Activated T-helper 1 cell treated with anti-CD3 and anti-CD28 coated beads, Interleukin-12 subunit alpha, Interleukin-12 subunit beta, Interleukin-2, Interleukin-4 antibody, amounts not matched to agents 30 ng/mL and 10 ng/mL and 1 ng/mL, durations not matched to agents 14 hours and 24 hours and 36 hours (primary cell): Measurements from ENCODE around the gene MED14. TPM values are rescaled to one million over a fixed set of nuclear protein-coding genes. Genes with fewer than 3 reads are reported as not detected.
"Not testable (repeated sequence)": the region's sequence is repeated elsewhere in the genome, so short reads cannot be mapped to it uniquely, and the experiment has no call there.

ENCODE experiments used
- DNase-seq: peaks from one replicate; pipeline ENCODE4 v3.0.0; 2021; ENCODE audit warnings: low spot score
- H3K27ac Mint-ChIP-seq: one replicate; pipeline ENCODE4 v1.8.0; 2021; ENCODE audit warnings: mild to moderate bottlenecking, mixed read lengths
- H3K27me3 Mint-ChIP-seq: one replicate; pipeline ENCODE4 v1.8.0; 2022; ENCODE audit warnings: mild to moderate bottlenecking, moderate library complexity, mixed read lengths; ENCODE audit not compliant: insufficient read depth
- H3K36me3 Mint-ChIP-seq: one replicate; pipeline ENCODE4 v1.8.0; 2021; ENCODE audit warnings: low read depth, mixed read lengths
- H3K4me1 Mint-ChIP-seq: one replicate; pipeline ENCODE4 v1.8.0; 2021; ENCODE audit warnings: low read depth, mixed read lengths
- H3K4me3 Mint-ChIP-seq: one replicate; pipeline ENCODE4 v1.8.0; 2021; ENCODE audit warnings: mild to moderate bottlenecking, moderate library complexity, mixed read lengths
- H3K9me3 Mint-ChIP-seq: one replicate; pipeline ENCODE4 v1.8.0; 2021; ENCODE audit warnings: mixed read lengths
- intact Hi-C: fragments of 100-400 bp; cut with micrococcal nuclease; formaldehyde crosslinking; loops from one replicate; pipeline ENCODE4 v1.15.1; 2024
- total RNA-seq: library from RNA; stranded (reverse); gene quantifications from 2 replicates; pipeline ENCODE4 v1.2.3, GENCODE V29; 2022

MED14 gene
- total RNA-seq, 1 donor from 2014 or later = 36.4 TPM

DNA sequence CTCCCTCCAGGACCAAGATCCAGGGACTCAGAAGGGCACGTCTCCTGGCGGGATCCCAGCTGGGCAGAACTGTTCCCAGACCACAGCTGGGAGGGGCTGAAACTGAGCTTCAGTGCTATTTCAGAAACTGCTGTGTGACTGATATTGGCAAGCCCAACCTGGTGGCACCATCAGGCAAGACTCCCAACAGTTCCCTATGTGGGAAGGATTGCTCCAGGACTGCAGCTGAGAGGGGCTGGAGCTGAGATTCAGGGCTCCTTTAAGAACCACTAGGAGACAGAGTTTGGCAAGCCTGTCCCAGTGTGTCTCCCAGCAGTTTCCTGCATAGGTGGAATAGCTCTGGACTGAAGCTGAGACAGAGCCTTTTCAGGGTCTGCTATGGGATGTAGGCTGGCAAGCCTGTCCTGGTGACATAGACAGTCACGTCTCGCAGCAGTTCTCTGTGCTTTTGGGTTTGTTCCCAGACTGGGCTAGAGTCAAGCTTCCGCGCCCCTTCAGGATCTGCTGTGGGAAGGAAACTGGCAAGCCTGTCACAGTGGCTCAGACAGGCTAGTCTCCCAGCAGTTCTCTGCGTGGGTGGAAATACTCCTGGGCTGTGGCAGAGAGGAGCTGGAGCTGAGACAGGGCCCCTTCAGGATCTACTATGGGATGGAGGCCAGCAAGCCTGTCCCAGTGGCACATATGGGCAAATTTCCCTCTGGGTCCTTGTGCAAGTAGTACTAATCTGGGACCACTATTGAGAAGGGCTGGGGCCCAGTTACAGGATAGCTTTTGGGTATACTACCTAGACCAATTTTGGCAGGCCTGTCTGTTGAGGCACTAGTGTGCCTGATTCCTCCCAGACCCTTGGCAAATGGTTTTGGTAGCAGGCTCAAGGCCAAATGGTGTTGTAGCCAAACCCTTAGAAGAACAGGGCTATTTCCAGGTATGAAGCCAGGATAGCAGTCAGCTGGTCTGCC, 20.2 kb upstream of the MED14 start:
- DNase-seq = no peak
- Mint-ChIP-seq H3K9me3 (peaks cover 16% of the 10 kb centered on the region), H3K4me3 (no peak overlapping the region), H3K4me1 (no peaks in the 10 kb centered on the region), H3K27ac (no peak overlapping the region), H3K36me3 (no peaks in the 10 kb centered on the region), H3K27me3 (peaks cover 5% of the 10 kb centered on the region)
- intact Hi-C loops = no loop called here

DNA sequence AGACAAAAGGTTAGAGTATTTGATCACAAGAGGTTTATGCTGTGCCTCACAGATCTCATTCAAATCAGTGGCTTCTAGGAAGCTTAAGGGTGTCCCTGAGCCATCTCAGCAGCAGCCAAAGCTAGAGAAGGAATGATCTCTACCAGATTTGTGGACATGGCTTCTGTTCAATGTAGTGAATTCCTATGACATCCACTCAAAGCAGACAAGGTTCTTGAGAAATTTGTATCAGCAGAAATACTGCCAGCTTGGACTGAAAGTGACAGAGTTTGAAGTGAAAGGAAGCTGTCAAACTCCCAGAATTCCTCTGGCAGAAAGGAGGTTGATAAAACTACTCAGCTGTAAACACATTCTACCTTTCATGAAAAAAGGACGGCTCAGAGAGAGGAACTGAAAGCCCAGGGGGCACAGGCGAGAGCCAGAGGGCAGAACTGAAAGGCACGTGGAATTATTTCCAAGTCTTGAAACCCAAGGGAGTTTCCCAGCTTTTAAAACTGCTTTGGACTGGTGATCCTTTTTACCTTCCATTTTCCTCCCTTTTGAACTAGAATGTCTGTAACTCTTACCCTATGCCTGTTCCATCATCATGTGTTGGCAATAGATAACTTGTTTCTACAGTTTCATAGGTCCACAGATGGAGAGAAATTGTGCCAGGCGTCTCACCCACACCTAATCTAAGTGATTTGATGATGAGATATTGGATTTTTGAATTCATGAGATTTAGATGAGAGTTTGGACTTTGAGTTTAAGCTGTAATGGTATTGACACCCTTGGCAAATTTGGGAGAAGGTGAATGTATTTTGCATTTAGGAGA, 14.5 kb upstream of the MED14 start:
- peak overlapping the region; percentile 34 for H3K27ac Mint-ChIP-seq
- H3K27me3 Mint-ChIP-seq = peaks cover 5% of the 10 kb centered on the region
- peaks cover 16% of the 10 kb centered on the region for H3K9me3 Mint-ChIP-seq
- no peaks in the 10 kb centered on the region for H3K36me3 Mint-ChIP-seq
- peaks cover 20% of the 10 kb centered on the region for H3K4me1 Mint-ChIP-seq
- DNase-seq = no peak
- intact Hi-C loops = no loop called here
- peak overlapping the region; percentile 11 for H3K4me3 Mint-ChIP-seq

DNA sequence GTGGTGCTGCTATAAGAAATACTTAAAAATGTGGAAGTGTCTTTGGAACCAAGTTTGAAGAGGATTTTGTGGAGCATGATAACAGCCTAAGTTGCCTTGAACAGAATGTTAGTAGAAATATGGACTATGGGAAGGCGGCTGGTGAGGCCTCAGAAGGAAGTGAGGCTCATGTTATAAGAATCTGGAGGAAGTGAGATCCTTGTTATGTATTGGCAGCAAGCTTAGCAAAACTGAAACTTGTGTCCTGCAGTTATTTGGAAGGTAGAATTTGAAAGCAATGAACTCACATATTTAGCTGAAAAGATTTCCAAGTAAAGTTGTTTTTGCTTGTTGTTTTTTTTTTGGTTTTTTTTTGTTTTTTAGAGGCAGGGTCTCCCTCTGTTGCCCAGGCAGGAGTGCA, 13.6 kb upstream of the MED14 start:
- peak overlapping the region; percentile 20 for H3K4me3 Mint-ChIP-seq
- intact Hi-C loops = no loop called here
- H3K27me3 Mint-ChIP-seq = peaks cover 5% of the 10 kb centered on the region
- DNase-seq = no peak
- peaks cover 12% of the 10 kb centered on the region for H3K9me3 Mint-ChIP-seq
- peaks cover 20% of the 10 kb centered on the region for H3K4me1 Mint-ChIP-seq
- H3K36me3 Mint-ChIP-seq = no peaks in the 10 kb centered on the region
- peak overlapping the region; percentile 12 for H3K27ac Mint-ChIP-seq

DNA sequence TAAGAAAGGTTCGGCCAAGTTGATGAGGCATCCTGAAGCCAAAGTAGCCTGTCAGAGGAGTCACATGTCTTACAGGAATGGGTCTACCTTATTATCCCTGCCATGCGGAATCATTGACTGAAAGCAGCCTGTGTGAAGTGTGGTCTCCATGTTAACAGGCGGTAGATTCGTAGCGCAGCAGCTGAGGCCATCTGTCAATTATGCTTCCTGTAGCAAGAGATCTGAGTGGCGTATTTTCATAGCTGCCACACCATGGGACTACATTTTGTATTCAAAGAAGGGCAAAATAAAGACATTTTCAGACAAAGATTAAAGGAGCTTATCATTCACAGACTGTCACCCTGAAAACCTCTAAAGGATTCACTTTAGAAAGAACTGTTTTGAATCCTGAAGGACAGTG, 11.2 kb upstream of the MED14 start:
- no peak for DNase-seq
- Mint-ChIP-seq H3K4me3 (no peak overlapping the region), H3K9me3 (peaks cover 4% of the 10 kb centered on the region), H3K27ac (no peak overlapping the region), H3K4me1 (peaks cover 20% of the 10 kb centered on the region), H3K27me3 (no peaks in the 10 kb centered on the region), H3K36me3 (no peaks in the 10 kb centered on the region)
- intact Hi-C loops = no loop called here

DNA sequence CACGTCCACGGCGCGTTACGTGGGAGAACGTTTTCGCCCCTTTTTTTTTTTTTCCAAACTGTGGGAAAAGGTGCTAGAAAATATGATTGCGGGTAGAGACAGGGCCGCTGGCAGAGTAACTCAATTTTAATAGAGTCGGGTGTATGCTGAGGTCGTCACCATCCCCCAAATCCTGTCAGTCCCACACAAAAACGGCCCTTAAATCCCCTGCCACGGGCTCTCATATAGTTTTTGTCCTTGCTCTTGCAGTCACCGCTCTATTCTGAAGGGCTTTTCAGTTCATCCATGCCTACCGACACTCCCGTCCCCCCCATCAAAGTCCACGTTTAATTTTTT, 796 bp upstream of the MED14 start:
- no peaks in the 10 kb centered on the region for H3K27me3 Mint-ChIP-seq
- H3K4me3 Mint-ChIP-seq = peak overlapping the region; percentile 87
- no peaks in the 10 kb centered on the region for H3K36me3 Mint-ChIP-seq
- peaks cover 30% of the 10 kb centered on the region for H3K4me1 Mint-ChIP-seq
- peak overlapping the region; percentile 90 for H3K27ac Mint-ChIP-seq
- DNase-seq = no peak
- intact Hi-C loops = loop anchor here (1.0 to 5.0 kb wide), 2 partner anchors 58 to 601 kb away; no protein-coding TSS in a partner anchor
- no peaks in the 10 kb centered on the region for H3K9me3 Mint-ChIP-seq

DNA sequence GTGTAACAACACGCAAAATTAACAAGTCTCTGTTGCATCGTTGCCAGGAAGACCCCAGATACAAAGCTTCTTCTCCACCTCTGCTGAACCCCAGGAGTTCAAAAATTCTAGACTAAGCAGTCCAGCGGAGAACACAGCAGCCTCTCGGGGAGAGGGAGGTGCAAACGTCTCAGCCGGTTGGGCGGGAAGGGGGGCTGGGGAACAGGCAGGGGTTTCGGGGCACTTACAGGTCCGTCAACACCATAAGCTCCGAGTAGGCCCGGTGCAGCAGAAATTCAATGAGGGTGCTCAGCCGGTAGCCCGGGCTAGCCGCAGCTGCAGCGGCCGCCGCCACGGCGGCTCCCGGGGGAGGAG, 394 bp downstream of the MED14 start:
- DNase-seq = no peak
- peak overlapping the region; percentile 87 for H3K4me3 Mint-ChIP-seq
- H3K27me3 Mint-ChIP-seq = no peaks in the 10 kb centered on the region
- intact Hi-C loops = loop anchor here (1.0 to 5.0 kb wide), 7 partner anchors 88 to 602 kb away; partner anchors contain the start of genes ATP6AP2 and CXorf38
- no peaks in the 10 kb centered on the region for H3K9me3 Mint-ChIP-seq
- H3K36me3 Mint-ChIP-seq = peaks cover 2% of the 10 kb centered on the region
- H3K27ac Mint-ChIP-seq = peak overlapping the region; percentile 79
- H3K4me1 Mint-ChIP-seq = peaks cover 36% of the 10 kb centered on the region

DNA sequence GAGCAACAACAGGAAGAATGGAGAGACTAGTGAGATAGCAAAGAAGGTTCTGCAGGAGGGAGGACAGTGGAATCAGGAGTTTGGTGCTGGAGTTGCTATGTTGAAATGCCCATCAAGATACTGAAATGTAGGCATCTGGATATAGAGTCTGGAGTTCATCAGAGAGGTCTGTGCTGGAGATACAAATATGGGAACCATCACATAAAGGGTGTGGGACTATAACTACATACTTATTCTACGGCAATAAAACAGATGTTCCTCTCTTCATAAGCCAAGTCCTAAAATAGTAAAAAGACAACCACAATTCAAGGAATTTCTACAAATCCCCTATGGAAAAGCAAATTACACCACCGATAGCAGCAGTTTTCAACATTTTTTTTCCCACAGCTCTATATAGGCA, 1.6 kb downstream of the MED14 start:
- peaks cover 39% of the 10 kb centered on the region for H3K4me1 Mint-ChIP-seq
- H3K36me3 Mint-ChIP-seq = peaks cover 8% of the 10 kb centered on the region
- H3K9me3 Mint-ChIP-seq = no peaks in the 10 kb centered on the region
- intact Hi-C loops = loop anchor here (2.0 kb wide), 1 partner anchor 145 kb away; no protein-coding TSS in a partner anchor
- no peak for DNase-seq
- no peaks in the 10 kb centered on the region for H3K27me3 Mint-ChIP-seq
- H3K27ac Mint-ChIP-seq = peak overlapping the region; percentile 24
- H3K4me3 Mint-ChIP-seq = peak overlapping the region; percentile 87

DNA sequence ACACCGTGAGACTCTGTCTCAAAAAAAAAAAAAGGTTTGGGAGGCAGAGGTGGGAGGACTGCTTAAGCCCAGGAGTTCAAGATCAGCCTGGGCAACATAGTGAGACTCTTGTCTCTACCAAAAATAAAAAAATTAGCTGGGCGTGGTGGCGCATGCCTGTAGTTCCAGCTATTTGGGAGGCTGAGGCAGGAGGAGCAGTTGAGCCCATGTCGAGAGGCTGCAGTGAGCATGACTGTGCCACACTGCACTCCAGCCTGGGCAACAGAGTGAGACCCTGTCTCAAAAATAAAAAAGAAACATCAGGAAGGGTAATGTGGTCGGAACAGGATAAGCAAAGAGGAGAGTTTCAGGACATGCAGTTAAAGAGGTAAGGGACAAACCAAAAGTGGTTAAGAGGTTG, 2.8 kb downstream of the MED14 start:
- H3K27ac Mint-ChIP-seq, H3K9me3 Mint-ChIP-seq, H3K27me3 Mint-ChIP-seq, DNase-seq, intact Hi-C loops: not testable (repeated sequence)
- peaks cover 16% of the 10 kb centered on the region for H3K36me3 Mint-ChIP-seq
- peaks cover 46% of the 10 kb centered on the region for H3K4me1 Mint-ChIP-seq
- H3K4me3 Mint-ChIP-seq = peak overlapping the region; percentile 27

DNA sequence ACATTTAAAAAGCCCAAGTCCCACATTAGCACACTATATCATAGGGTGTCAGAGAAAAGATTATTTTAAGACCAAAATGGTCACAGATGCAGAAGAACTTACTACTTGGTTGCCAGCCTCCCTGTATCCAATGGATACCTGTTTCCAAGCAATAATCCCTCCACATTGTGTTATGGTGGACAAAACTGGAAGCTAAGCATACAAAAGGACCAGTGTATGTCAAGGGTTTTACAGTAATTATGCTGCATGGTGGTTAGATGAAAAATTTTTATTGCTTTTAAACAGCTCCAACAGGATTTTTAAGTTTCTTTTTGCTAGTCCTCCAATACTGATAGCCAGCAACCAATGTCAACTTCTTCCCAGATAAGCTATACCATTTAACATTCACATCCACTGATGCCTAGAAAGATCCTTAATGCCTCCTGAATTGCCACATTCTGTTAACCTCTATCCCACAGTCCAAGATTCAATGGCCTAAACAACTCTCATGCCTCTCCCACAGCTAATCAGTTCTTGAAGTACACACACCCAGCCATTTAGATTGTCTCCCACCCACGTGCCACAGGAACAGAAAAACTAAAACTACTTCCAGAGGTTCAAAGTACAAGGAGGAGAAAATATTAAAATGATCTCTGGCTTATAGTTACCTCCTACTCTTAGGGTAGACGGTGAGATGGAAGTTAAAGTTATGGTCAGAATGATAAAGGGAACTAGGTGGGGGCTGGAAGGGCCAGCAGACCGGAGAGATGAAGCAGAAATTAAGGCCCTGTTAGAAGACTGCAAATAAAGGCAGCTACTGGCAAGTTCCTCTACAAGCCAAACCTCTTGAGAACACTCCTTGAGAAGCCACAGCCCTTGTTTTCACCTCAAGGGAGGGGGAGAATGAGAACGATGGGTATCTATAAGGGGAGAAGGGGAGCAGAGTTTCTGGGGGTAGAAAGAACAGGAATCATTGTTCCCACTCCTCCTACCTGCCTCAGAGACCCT, 5.5 kb downstream of the MED14 start:
- H3K27me3 Mint-ChIP-seq = no peaks in the 10 kb centered on the region
- intact Hi-C loops = no loop called here
- no peaks in the 10 kb centered on the region for H3K9me3 Mint-ChIP-seq
- peak overlapping the region; percentile 0 for H3K27ac Mint-ChIP-seq
- H3K4me3 Mint-ChIP-seq = peak overlapping the region; percentile 40
- H3K36me3 Mint-ChIP-seq = peaks cover 23% of the 10 kb centered on the region
- H3K4me1 Mint-ChIP-seq = peaks cover 50% of the 10 kb centered on the region
- DNase-seq = no peak

DNA sequence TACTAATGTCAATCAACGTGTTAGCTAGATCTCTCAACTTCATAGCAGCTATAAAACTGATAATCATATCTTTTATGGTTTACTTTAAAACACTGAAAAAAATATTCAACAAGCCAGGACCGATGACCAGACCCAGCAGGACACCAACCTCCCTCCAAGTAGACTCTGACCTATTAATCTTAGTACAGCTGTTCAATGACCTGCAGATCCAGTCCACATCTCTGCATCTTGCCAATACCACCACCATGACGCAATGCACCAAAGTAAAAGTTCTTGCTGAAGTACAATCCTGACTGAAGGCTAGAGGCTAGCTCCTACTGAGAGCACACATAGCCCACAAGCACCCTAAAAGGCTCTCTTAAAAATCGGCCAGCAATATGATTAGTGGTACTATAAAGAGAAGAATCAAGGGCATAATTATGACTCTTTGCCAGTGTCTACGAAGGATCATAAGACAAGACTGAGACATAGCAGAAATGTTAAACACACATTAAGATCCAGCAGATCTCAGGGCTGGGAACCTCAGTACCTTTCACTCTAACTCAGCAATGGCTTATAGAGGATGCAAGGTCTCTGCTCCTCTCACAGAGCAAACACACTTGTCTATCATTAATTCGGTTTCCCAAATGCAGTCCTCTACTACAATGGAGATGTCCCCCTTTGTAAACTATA, 7.6 kb downstream of the MED14 start:
- no peak for DNase-seq
- H3K27me3 Mint-ChIP-seq = no peaks in the 10 kb centered on the region
- H3K27ac Mint-ChIP-seq = no peak overlapping the region
- H3K9me3 Mint-ChIP-seq = no peaks in the 10 kb centered on the region
- H3K36me3 Mint-ChIP-seq = peaks cover 32% of the 10 kb centered on the region
- no peak overlapping the region for H3K4me3 Mint-ChIP-seq
- H3K4me1 Mint-ChIP-seq = peaks cover 51% of the 10 kb centered on the region
- intact Hi-C loops = no loop called here

DNA sequence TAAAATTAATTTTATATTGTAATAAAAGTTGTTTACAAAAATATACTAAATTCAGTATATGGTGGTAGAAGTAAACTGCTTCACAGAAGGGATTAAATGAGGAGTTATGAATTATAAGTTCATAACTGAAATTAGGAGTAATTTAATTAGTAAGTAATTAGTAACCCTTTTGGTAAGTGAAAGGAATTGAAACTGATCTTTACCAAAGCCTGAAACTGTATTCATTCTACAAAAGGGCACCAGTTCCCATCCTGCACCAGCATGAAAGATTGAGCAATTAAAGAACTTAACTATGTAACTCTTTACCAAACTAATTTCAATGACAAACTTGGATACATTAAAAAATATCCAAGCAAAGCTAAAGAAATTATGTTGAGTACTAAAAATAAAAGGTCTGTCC, 8.2 kb downstream of the MED14 start:
- intact Hi-C loops = no loop called here
- H3K27ac Mint-ChIP-seq = no peak overlapping the region
- H3K4me1 Mint-ChIP-seq = peaks cover 53% of the 10 kb centered on the region

DNA sequence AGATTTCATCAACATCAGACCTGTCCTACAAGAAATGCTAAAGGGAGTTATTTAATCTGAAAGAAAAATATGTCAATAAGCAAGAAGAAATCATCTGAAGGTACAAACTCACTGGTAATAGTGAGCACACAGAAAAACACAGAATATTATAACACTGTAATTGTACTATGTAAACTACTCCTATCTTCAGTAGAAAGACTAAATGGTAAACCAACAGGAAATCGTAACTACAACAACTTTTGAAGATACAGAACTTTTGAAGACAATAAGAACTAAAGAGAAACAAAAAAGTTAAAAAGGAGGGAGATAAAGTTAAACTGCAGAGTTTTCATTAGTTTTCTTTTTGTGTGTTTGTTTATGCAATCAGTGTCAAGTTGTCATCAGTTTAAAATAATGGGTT, 12.4 kb downstream of the MED14 start:
- Mint-ChIP-seq H3K4me3 (no peak overlapping the region), H3K4me1 (peaks cover 38% of the 10 kb centered on the region), H3K9me3 (no peaks in the 10 kb centered on the region), H3K36me3 (peaks cover 46% of the 10 kb centered on the region), H3K27ac (peak overlapping the region; percentile 53), H3K27me3 (no peaks in the 10 kb centered on the region)
- DNase-seq = no peak
- intact Hi-C loops = no loop called here

More for the DNA sequence above, 8.2 kb downstream of the MED14 start:
- H3K27me3 Mint-ChIP-seq = no peaks in the 10 kb centered on the region
- no peak overlapping the region for H3K4me3 Mint-ChIP-seq
- no peaks in the 10 kb centered on the region for H3K9me3 Mint-ChIP-seq
- peaks cover 36% of the 10 kb centered on the region for H3K36me3 Mint-ChIP-seq
- no peak for DNase-seq
